Measurements from ENCODE around the gene NPLOC4.

The NPLOC4 gene

GRCh38 chr17:81545160-81545949 lies 91.6 kb downstream of the NPLOC4 start:
- no peak for DNase-seq (ENCODE audit: low read depth)

DNA sequence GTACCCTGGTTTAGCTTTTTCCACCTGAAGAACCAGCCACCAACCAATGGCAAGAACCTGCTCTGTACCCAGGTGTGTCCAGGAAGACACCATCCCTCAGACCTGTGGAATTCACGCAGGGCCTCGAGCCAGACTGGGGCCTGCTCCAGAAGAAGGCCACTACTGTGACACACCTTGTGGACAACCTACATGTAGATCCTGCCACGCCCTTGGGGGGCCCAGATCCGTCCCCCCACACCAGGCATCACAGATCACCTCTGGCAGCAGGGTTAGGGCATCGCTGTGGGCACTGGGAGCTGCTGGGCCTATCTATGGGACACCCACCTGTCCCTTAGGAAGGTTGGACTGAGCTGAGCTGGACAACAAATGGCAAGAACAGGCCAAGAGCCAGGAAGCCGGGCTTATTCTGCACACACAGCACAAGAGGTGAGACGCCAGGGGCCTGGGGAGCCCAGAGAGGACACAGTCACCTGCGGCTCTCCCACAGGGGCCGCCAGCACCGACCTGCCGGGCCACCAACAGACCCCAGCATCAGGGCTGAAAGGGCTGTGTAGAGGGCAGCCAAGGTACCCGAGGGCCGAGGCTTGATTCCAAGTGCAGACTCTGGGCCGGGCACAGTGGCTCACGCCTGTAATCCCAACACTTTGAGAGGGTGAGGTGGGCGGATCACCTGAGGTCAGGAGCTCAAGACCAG lies 92.5 kb downstream of the NPLOC4 start:
- no peak for DNase-seq (ENCODE audit: low read depth)

- no peak for DNase-seq (ENCODE audit: low read depth)
Measured at GRCh38 chr17:81543756-81544155, 93.2 kb downstream of the NPLOC4 start.

DNA sequence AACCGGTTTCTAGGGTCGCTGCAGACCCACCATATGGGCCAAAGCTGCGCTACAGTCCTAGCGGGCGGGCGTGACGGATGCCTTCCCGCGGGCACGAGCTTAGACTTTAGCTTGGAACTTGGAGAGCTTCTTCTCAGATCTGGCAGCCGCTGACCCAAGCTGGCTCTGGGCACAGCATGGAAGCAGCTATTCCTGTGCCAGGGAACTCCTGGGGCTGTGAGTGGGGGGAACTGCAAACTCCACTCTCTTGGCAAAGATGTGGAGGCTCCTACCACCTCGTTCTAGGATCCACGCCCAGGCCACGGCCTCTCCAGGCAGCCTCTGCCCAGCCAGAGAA lies 93.6 kb downstream of the NPLOC4 start:
- DNase-seq (ENCODE audit: low read depth) = no peak

DNA sequence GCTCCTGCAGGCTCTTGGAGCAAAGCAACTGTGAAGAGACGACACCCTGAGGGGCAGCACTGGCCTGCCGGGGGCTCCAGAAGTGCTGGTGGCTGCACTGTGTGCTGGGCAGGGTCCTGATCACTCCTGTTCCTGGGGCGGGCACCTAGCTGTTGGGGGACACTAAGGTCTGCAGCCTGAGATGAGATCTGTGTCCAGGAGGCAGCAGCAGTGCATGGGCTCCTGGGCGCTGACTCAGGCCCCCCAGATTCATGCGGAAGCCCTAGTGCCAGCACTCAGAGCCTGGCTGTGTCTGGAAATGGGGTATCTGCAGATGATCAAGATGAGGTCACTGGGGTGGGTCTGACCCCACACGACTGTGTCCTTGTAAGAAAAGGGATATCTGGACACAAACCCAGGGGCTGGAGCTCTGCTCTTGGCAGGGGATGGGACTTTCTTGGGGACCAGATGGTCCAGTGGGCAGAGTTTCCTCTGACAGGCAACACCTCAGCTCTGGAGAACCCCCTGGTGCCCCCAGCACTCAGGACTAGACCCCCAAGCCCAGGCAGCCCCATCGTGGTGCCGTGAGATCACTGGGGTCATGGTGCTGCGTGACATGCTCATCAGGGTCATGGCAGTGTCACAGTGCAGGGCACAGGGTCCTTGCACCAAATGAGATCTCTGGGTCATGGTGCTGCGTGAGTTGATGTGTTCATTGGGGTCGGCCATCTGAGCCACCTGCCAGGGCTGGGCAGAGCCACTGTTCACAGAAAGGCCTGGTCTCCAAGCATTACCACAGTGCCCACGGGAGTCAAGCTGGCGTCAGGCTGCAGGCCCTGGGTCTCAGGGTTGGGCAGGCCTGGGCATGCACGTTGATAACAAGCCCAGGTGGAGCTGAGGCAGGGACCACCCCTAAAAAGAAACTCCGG lies 94.2 kb downstream of the NPLOC4 start:
- DNase-seq (ENCODE audit: low read depth) = no peak

GRCh38 chr17:81541123-81541522 lies 95.8 kb downstream of the NPLOC4 start:
- DNase-seq (ENCODE audit: low read depth) = no peak

GRCh38 chr17:81540676-81541027 lies 96.3 kb downstream of the NPLOC4 start:
- no peak for DNase-seq (ENCODE audit: low read depth)

GRCh38 chr17:81539961-81540675 lies 96.8 kb downstream of the NPLOC4 start:
- DNase-seq (ENCODE audit: low read depth) = no peak

- DNase-seq (ENCODE audit: low read depth) = no peak
Measured at GRCh38 chr17:81539571-81539900, 97.4 kb downstream of the NPLOC4 start.

GRCh38 chr17:81538651-81539570 lies 98.0 kb downstream of the NPLOC4 start:
- no peak for DNase-seq (ENCODE audit: low read depth)

- no peak for DNase-seq (ENCODE audit: low read depth)
Measured at GRCh38 chr17:81537856-81538555, 98.9 kb downstream of the NPLOC4 start.

DNA sequence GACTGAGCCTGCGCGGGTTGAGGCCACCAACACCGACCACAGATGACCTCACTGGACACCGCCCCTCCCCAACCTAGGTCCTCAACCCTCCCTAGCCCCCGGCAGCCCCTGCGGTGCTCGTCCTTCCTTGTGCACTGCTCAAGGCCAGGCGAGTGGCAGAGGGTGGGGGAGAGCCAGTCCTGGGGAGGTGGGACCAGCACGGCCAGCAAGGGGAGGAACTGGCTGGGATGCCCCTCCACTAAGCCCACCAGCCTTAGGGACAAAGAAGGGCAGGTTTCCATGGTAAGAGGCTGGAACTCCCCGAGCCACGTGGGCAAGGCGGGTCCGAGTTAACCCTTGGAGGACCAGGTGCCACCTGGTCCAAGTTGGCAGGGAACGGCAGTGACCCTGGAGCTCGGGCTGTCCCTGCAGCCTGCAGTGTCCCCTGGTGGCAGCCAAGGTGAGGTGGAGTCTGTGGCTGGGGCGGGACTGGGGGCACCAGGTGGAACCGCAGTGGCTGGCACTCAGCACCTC lies 99.5 kb downstream of the NPLOC4 start:
- DNase-seq (ENCODE audit: low read depth) = no peak

GRCh38 chr17:81536299-81537290 lies 100.3 kb downstream of the NPLOC4 start:
- no peak for DNase-seq (ENCODE audit: low read depth)

DNA sequence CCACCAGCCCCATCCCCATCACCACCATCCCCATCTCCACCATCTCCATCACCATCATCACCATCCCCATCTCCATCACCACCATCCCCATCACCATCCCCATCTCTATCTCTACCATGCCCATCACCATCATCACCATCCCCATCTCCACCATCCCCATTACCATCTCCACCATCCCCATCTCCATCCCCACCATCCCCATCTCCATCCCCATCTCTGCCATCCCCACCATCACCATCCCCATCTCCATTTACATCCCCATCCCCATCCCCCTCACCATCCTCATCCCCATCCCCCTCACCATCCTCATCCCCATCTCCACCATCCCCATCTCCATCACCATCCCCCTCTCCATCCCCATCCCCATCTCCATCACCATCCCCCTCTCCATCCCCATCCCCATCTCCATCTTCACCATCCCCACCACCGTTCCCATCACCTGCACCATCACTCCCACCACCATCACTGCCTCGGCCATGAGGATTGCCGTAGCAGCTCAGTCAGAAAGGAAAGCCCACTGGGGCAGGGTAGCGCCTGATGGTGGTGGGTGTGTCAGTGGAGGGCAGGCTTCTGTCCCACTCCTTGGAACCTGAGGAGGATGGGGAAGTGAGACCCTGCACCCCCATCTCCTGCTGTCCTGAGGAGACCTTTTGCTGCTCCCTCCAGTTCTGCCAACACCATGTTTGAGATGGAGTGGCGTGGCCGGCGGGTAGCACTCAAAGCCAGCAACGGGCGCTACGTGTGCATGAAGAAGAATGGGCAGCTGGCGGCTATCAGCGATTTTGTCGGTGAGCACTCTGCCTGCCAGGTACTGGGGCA lies 101.2 kb downstream of the NPLOC4 start:
- DNase-seq (ENCODE audit: low read depth) = no peak

- DNase-seq (ENCODE audit: low read depth) = no peak
Measured at GRCh38 chr17:81535007-81535328, 101.9 kb downstream of the NPLOC4 start.

DNA sequence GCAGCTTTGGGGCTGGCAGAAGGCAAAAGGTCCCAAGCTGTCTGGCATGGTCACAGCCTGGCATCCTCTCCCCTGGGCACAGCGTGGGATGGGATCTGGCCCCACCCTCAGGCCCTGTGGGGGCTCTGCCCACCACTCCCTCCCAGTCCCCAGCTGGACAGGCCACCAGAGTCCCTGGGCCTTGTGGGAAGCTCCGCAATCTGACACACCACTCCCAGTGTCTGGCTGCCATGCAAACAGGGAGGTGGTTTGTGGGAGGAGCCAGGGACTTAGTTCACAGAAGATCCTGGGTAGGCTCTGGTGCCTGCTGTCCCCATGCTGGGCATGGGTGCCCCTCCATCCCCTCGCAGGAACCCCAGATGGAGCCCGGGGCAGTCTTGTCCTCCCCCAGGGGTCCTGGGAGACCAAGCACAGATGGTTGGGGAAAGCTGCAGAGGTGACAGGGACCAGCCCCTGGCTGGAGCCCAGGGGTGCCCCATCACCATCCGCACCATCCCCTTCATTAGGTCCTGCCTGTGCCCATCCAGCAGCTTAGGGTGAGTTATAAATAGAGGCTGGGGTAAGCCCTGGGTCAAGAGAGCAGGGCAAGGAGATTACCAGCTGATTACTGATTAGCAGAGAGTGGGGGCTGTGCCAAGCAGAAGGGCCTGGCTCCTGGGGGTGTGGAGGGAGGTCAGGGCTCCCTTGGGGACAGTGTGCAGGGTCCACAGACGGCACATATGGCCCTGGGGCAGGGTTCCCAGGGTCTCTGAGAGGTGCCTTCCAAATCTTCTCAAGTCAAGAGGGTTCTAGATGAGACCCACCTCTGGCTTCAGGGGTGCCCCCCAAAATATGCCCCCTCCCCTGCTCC lies 102.5 kb downstream of the NPLOC4 start:
- no peak for DNase-seq (ENCODE audit: low read depth)
